Measurements from ENCODE around the gene TKFC.

- TF ChIP-seq, protein P1, sequence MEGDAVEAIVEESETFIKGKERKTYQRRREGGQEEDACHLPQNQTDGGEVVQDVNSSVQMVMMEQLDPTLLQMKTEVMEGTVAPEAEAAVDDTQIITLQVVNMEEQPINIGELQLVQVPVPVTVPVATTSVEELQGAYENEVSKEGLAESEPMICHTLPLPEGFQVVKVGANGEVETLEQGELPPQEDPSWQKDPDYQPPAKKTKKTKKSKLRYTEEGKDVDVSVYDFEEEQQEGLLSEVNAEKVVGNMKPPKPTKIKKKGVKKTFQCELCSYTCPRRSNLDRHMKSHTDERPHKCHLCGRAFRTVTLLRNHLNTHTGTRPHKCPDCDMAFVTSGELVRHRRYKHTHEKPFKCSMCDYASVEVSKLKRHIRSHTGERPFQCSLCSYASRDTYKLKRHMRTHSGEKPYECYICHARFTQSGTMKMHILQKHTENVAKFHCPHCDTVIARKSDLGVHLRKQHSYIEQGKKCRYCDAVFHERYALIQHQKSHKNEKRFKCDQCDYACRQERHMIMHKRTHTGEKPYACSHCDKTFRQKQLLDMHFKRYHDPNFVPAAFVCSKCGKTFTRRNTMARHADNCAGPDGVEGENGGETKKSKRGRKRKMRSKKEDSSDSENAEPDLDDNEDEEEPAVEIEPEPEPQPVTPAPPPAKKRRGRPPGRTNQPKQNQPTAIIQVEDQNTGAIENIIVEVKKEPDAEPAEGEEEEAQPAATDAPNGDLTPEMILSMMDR (IDR thresholded peaks at IDR 0.05; ENCODE audit: poor library complexity): no peak
- no peak for TF ChIP-seq EZH2phosphoT487 (IDR thresholded peaks at IDR 0.05; ENCODE audit: low read depth, severe bottlenecking, unreplicated experiment)
- TF ChIP-seq EZH2 (IDR thresholded peaks at IDR 0.05; ENCODE audit: borderline replicate concordance): no peak
Measured at GRCh38 chr11:61343792-61344745, 11.0 kb downstream of the TKFC start.

All from hepatocyte (in vitro differentiated cells).